HG03520 (cell line): ENCODE data around the gene SMOC2.

Source experiments
- ATAC-seq: cut with Tn5 transposase; IDR thresholded peaks from one replicate; pipeline ENCODE4 v1.9.1; 2021; ENCODE audit warnings: mild to moderate bottlenecking, moderate library complexity; ENCODE audit not compliant: unreplicated experiment

Gene SMOC2

GRCh38 chr6:168475188-168476013, 34.4 kb downstream of the SMOC2 start:
- no peak for ATAC-seq

DNA sequence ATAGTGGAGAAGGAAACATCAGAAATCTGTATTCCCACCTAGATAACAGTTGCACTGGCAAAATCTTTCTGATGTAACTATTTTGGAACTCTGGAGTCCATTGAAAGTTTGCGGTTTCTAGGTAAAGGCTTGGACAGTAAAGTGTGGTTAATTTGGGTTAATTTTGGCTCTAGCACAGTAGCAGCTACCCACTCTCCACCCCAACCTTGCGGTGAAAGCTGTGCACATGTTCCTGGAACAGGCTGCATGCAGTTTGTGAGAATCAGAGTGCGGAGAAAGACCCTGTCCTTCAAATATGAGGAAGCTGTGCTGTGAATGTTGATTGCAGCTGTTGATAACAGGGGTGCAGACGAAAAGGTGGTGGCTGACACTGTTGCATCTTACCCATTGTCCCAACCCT, 38.4 kb downstream of the SMOC2 start:
- no peak for ATAC-seq

GRCh38 chr6:168480481-168480880, 39.5 kb downstream of the SMOC2 start:
- no peak for ATAC-seq

GRCh38 chr6:168485818-168486217, 44.8 kb downstream of the SMOC2 start:
- ATAC-seq = no peak

DNA sequence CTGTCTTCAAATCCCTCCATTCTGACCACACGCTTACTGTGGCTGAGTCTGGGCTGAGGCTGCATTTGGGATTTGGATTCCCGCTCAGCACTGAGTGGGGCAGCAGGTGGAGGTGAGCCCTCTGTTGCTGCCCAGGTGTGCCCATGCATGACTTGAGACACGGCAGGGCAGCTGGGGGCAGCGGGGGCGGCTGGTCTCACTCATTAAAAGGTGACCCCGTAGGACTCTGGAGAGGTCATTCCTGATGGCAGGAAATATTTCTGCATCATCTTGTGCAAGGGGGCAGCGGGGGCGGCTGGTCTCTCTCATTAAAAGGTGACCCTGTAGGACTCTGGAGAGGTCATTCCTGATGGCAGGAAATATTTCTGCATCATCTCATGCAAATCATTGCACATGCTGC, 49.8 kb downstream of the SMOC2 start:
- ATAC-seq = no peak

- ATAC-seq = no peak
These were observed 53.0 kb downstream of the SMOC2 start for GRCh38 chr6:168493976-168494375.

- no peak for ATAC-seq
These were observed 53.7 kb downstream of the SMOC2 start for GRCh38 chr6:168494726-168495125.

GRCh38 chr6:168495133-168495532, 54.1 kb downstream of the SMOC2 start:
- ATAC-seq = no peak

GRCh38 chr6:168495636-168496035, 54.7 kb downstream of the SMOC2 start:
- no peak for ATAC-seq

DNA sequence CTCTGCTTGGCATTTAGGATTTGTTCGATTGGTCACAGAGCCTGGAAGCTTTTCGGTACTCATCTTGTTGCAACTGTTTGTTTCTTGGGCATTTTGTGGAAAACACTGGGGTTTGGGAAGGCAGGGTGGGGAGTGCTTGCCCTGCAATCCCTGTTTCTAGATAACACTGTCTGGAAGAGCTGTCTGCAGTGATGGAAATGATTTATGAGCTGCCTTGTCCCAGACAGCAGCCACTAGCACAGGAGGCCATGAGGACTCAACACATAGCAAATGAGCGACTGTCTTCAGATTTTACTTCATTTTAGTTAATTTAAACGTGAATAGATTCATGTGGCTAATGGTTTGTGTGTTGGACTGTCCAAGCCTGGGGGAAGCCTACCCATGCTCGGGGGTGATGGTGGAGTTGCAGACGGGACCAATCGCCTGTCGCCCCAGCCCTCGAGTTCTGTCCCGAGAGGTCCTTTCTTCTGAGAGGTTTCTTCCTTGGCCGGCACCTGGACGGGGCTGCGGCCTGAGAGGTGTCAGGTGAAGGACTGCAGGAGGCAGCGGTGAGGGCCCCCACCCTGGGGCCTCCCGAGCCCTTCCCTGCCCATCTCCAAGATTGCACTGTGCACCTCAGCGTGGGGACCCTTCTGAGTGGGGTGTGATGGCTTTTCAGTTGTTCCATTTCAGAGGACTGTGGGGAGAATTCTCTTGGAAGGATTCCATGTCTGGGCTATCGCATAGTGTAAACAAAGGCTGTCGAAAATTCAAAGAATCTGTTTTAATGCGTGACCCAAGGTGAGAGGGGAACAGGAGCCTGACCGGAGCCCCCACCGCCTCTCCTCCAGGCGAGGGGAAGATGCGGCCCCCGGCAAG, 55.4 kb downstream of the SMOC2 start:
- no peak for ATAC-seq

DNA sequence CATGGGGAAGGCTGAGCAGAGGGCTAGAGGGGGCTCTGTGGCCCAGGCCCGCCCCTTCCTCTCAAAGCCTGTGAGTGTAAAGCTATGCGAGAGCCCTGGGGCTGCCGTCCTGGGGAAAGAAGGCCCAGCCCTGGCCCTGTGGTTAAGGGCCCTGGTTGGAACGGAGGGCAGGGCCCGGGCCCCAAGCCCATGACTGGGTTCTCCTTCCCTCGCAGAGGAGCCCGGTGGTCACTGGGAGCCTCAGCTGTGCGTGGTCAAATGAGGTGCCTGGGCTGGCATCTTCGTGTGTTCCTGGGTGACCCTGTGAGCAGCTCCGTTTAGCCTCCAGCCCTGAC, 56.0 kb downstream of the SMOC2 start:
- ATAC-seq = no peak

GRCh38 chr6:168497381-168497780, 56.4 kb downstream of the SMOC2 start:
- no peak for ATAC-seq

DNA sequence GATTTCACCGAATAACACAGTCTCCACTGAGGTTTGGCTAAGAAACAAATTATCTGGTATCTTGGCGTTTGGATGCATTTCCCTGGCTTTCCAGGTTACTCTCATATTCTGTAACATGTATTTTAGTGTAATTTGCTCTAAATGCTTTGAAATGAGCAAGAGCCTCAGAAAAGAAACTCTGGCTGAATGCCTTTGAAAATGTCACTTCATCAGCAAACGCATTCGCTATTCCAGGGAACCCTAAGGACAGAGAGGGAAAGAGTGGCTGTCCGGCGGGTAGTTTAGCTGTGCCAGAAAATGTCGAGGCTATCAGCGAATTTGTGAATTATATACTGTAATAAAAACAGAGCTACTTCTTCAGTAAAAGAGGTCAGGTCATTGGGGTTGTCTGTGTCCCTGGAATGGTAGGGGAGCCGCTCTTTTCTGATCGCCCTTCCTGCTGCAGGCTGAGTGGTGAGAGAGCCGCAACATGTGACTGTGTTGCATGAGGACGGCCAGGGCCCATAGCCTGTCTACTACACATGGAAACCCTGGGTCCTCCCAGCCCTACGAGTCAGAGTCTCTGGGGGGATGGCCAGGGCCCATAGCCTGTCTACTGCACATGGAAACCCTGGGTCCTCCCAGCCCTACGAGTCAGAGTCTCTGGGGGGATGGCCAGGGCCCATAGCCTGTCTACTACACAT, 57.3 kb downstream of the SMOC2 start:
- no peak for ATAC-seq

GRCh38 chr6:168499045-168499650, 58.2 kb downstream of the SMOC2 start:
- no peak for ATAC-seq

GRCh38 chr6:168500519-168500918, 59.5 kb downstream of the SMOC2 start:
- no peak for ATAC-seq

DNA sequence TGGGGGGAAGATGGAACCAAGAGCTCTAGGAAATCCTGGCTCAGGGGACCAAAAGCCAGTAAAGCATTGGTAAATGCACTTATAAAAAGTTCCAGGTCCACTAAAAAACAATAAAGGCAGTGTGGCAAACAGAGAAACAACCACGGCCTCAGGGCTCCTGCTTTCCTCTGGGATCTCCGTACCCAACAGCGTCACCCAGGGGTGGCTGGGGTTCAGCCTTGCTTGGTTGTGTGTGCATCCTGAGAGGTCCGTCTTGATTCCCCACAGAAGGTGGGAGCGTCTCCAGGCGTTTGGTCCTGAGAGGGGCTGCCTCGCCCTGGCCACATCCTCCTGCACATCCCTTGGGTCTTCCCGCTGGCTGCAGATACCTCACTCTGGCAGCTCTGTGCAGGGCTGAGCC, 60.6 kb downstream of the SMOC2 start:
- no peak for ATAC-seq

GRCh38 chr6:168504366-168504765, 63.4 kb downstream of the SMOC2 start:
- no peak for ATAC-seq

GRCh38 chr6:168506460-168506859, 65.5 kb downstream of the SMOC2 start:
- no peak for ATAC-seq

GRCh38 chr6:168507297-168507696, 66.3 kb downstream of the SMOC2 start:
- no peak for ATAC-seq

GRCh38 chr6:168507730-168508129, 66.7 kb downstream of the SMOC2 start:
- ATAC-seq = no peak

DNA sequence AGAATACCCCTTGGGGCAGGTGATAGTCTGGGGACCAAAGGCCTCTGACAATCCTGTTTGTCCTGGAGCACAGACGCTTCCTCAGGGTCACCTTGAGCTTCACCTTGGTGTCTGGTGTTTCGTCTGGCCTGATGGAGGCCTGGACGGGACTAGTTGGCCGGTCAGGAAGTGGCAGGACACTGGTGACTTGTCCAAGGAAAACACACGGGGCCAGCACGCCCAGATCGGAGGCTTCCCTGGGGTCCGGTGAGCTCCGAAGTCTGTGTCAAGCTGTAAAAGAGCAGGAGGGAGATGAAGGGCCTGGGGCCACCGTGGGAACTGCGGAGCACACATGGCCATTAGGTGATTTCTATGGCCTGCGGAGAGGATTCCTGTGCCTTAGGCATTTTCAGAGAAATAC, 67.9 kb downstream of the SMOC2 start:
- ATAC-seq = no peak
